H1 (cell line): ENCODE data around the gene DELE1. TPM values are rescaled to one million over a fixed set of nuclear protein-coding genes. Genes with fewer than 3 reads are reported as not detected.

ENCODE experiments used
- CTCF ChIA-PET: fragments of 300-600 bp; sonication (Branson Sonifier 250); formaldehyde crosslinking; loops from one replicate; lab custom pipeline; 2021; ENCODE audit not compliant: partially characterized antibody; lab: Charles Lee
- POLR2A ChIA-PET: fragments of 300-600 bp; sonication (Branson Sonifier 250); formaldehyde crosslinking; loops from one replicate; lab custom pipeline; 2021; ENCODE audit warnings: inconsistent platforms; ENCODE audit not compliant: partially characterized antibody; lab: Charles Lee
- DNase-seq, 2 experiments: peaks; one replicate each; pipeline versions ENCODE4 v3.0.0 to v3.0.0-alpha.2; 2010 to 2022; ENCODE audit warnings: low spot score in 2 of 2, low read depth in 1 of 2, mixed read lengths in 1 of 2
- FAIRE-seq: peaks from 2 replicates; lab custom pipeline; 2011; peaks lifted over from hg19 to GRCh38; lab: Jason Lieb, UNC
- H2AFZ ChIP-seq: 2 replicates; pipeline ENCODE4 v1.8.1; 2012; ENCODE audit warnings: low read length, inconsistent platforms
- H2AK5ac ChIP-seq: 2 replicates; pipeline ENCODE4 v1.6.1; 2013; ENCODE audit warnings: low read depth, low read length
- H2BK120ac ChIP-seq: replicated peaks from 2 replicates; pipeline ENCODE3; 2013; ENCODE audit warnings: low read depth, low read length, inconsistent platforms
- H2BK12ac ChIP-seq: 2 replicates; pipeline ENCODE4 v1.6.1; 2013; ENCODE audit warnings: low read depth, low read length
- H2BK15ac ChIP-seq: 2 replicates; pipeline ENCODE4 v1.6.1; 2013; ENCODE audit warnings: low read length
- H2BK20ac ChIP-seq: 2 replicates; pipeline ENCODE4 v1.6.1; 2013; ENCODE audit warnings: low read length
- H2BK5ac ChIP-seq: 2 replicates; pipeline ENCODE4 v1.6.1; 2013; ENCODE audit warnings: low read depth, low read length
- H3K14ac ChIP-seq: 2 replicates; pipeline ENCODE4 v1.6.1; 2013; ENCODE audit warnings: inconsistent platforms; ENCODE audit not compliant: insufficient read length
- H3K18ac ChIP-seq: 2 replicates; pipeline ENCODE4 v1.6.1; 2013; ENCODE audit warnings: low read length; ENCODE audit errors: extremely low read depth
- H3K23ac ChIP-seq: 2 replicates; pipeline ENCODE4 v1.6.1; 2013; ENCODE audit warnings: inconsistent platforms; ENCODE audit not compliant: insufficient read length
- H3K23me2 ChIP-seq: 2 replicates; pipeline ENCODE4 v1.6.1; 2013; ENCODE audit warnings: low read depth, low read length
- H3K27ac ChIP-seq: 2 replicates; pipeline ENCODE4 v1.6.1; 2011; ENCODE audit warnings: low read depth, low read length, inconsistent platforms
- H3K27me3 ChIP-seq, 4 experiments: replicated peaks in 1 of 4; 1 replicate in 1 of 4; 2 replicates in 3 of 4; pipeline versions ENCODE4 v1.6.1 to v1.8.1; 2011 to 2013; ENCODE audit warnings: low read length in 3 of 4, mild to moderate bottlenecking in 3 of 4, inconsistent platforms in 2 of 4, mixed read lengths in 2 of 4, moderate library complexity in 1 of 4; ENCODE audit not compliant: control insufficient read depth in 3 of 4, insufficient read depth in 3 of 4; ENCODE audit errors: extremely low read depth in 1 of 4
- H3K36me3 ChIP-seq, 4 experiments: 2 replicates each; pipeline versions ENCODE4 v1.6.1 to v1.8.1; 2011 to 2013; ENCODE audit warnings: mild to moderate bottlenecking in 4 of 4, low read length in 3 of 4, moderate library complexity in 2 of 4, control low read depth in 1 of 4, inconsistent platforms in 1 of 4; ENCODE audit not compliant: insufficient read depth in 4 of 4, control insufficient read depth in 2 of 4
- H3K4ac ChIP-seq: replicated peaks from 2 replicates; pipeline ENCODE3; 2013; ENCODE audit warnings: low read length, low read depth, mixed read lengths, inconsistent platforms; ENCODE audit not compliant: insufficient read length
- H3K4me1 ChIP-seq, 4 experiments: replicated peaks in 1 of 4; 1 replicate in 1 of 4; 2 replicates in 3 of 4; pipeline versions ENCODE4 v1.6.1 to v1.8.1; 2011 to 2013; ENCODE audit warnings: low read length in 3 of 4, inconsistent platforms in 2 of 4, mixed read lengths in 1 of 4; ENCODE audit not compliant: insufficient read depth in 4 of 4, control insufficient read depth in 3 of 4
- H3K4me2 ChIP-seq, 2 experiments: 2 replicates each; pipeline versions ENCODE4 v1.6.1 to v1.8.1; 2011 to 2013; ENCODE audit warnings: low read depth in 2 of 2, low read length in 2 of 2, control low read depth in 1 of 2, inconsistent platforms in 1 of 2, mild to moderate bottlenecking in 1 of 2; ENCODE audit not compliant: insufficient read depth in 1 of 2
- H3K4me3 ChIP-seq, 4 experiments: fragments of 200-600, 300-600 bp in 1 of 4; sonication (generic), shearing (Covaris generic), sonication (Bioruptor Twin) in 1 of 4; 2 replicates each; pipeline versions ENCODE4 v1.5.1 to v1.8.1; 2011 to 2016; ENCODE audit warnings: low read length in 4 of 4, low read depth in 3 of 4, control low read depth in 2 of 4, inconsistent platforms in 2 of 4, mild to moderate bottlenecking in 2 of 4, mixed read lengths in 1 of 4, moderate library complexity in 1 of 4; ENCODE audit not compliant: insufficient read depth in 2 of 4; ENCODE audit errors: extremely low read depth in 1 of 4
- H3K56ac ChIP-seq: replicated peaks from 2 replicates; pipeline ENCODE3; 2013; ENCODE audit warnings: low read depth, mild to moderate bottlenecking, mixed read lengths, low read length, inconsistent platforms; ENCODE audit not compliant: insufficient read length
- H3K79me1 ChIP-seq: 2 replicates; pipeline ENCODE4 v1.6.1; 2013; ENCODE audit warnings: low read depth, low read length, control low read depth
- H3K79me2 ChIP-seq, 2 experiments: 2 replicates each; pipeline versions ENCODE4 v1.6.1 to v1.8.1; 2012 to 2013; ENCODE audit warnings: low read length in 2 of 2, mild to moderate bottlenecking in 2 of 2, inconsistent platforms in 1 of 2; ENCODE audit not compliant: insufficient read depth in 2 of 2, control insufficient read depth in 1 of 2
- H3K9ac ChIP-seq, 4 experiments: replicated peaks in 1 of 4; 1 replicate in 1 of 4; 2 replicates in 3 of 4; pipeline versions ENCODE4 v1.6.1 to v1.8.1; 2011 to 2013; ENCODE audit warnings: low read depth in 3 of 4, low read length in 3 of 4, control low read depth in 2 of 4, mild to moderate bottlenecking in 2 of 4, moderate library complexity in 2 of 4, inconsistent platforms in 1 of 4; ENCODE audit errors: extremely low read depth in 1 of 4
- H3K9me3 ChIP-seq, 2 experiments: 2 replicates each; pipeline versions ENCODE4 v1.6.1 to v1.8.1; 2012 to 2013; ENCODE audit warnings: mild to moderate bottlenecking in 2 of 2, moderate library complexity in 2 of 2, control low read depth in 1 of 2, inconsistent platforms in 1 of 2, low read depth in 1 of 2, low read length in 1 of 2, mixed read lengths in 1 of 2; ENCODE audit not compliant: insufficient read depth in 2 of 2
- H4K20me1 ChIP-seq, 2 experiments: replicated peaks in 1 of 2; 2 replicates each; pipeline versions ENCODE3 to v1.8.1; 2011 to 2013; ENCODE audit warnings: inconsistent platforms in 2 of 2, low read length in 2 of 2, mild to moderate bottlenecking in 1 of 2; ENCODE audit not compliant: insufficient read depth in 2 of 2, control insufficient read depth in 1 of 2
- H4K5ac ChIP-seq: 2 replicates; pipeline ENCODE4 v1.6.1; 2013; ENCODE audit warnings: low read length, low read depth, mixed read lengths, inconsistent platforms; ENCODE audit not compliant: insufficient read length
- H4K8ac ChIP-seq: 2 replicates; pipeline ENCODE4 v1.8.0; 2013; ENCODE audit warnings: mild to moderate bottlenecking, moderate library complexity, low read length, inconsistent platforms; ENCODE audit not compliant: insufficient read depth; ENCODE audit errors: extremely low read depth
- H4K91ac ChIP-seq: replicated peaks from 2 replicates; pipeline ENCODE3; 2013; ENCODE audit warnings: low read length, mixed read lengths, inconsistent platforms; ENCODE audit not compliant: insufficient read length
- RAD21 ChIP-seq, 2 experiments: IDR thresholded peaks in 1 of 2; conservative IDR thresholded peaks in 1 of 2; 2 replicates each; pipeline ENCODE4 v1.6.1; 2011; ENCODE audit warnings: low read depth in 2 of 2, low read length in 2 of 2, improper control_type of control experiment in 1 of 2, inconsistent platforms in 1 of 2, mild to moderate bottlenecking in 1 of 2, moderate library complexity in 1 of 2
- SAP30 ChIP-seq: fragments of 300-600 bp; sonication (generic); IDR thresholded peaks from 2 replicates; pipeline ENCODE4 v1.7.1; 2012; ENCODE audit warnings: low read length, moderate library complexity, mild to moderate bottlenecking, inconsistent platforms; ENCODE audit not compliant: insufficient read depth, insufficient replicate concordance
- SP1 ChIP-seq: IDR thresholded peaks from 2 replicates; pipeline ENCODE4 v1.6.1; 2011; ENCODE audit warnings: low read depth, low read length
- SP2 ChIP-seq: IDR thresholded peaks from 2 replicates; pipeline ENCODE4 v1.6.1; 2012; ENCODE audit warnings: mild to moderate bottlenecking, low read length, inconsistent platforms
- SRF ChIP-seq: IDR thresholded peaks from 2 replicates; pipeline ENCODE4 v1.6.1; 2011; ENCODE audit warnings: mild to moderate bottlenecking, low read depth, low read length, moderate library complexity
- TBP ChIP-seq: IDR thresholded peaks from 2 replicates; pipeline ENCODE4 v1.6.1; 2011; ENCODE audit warnings: low read depth, low read length, improper control_type of control experiment
- WGBS, 2 experiments: shearing (Covaris generic) in 1 of 2; methylation state at CpG; one replicate each; pipeline versions ENCODE4 v1.1.6 to v1.1.7; 2013 to 2015; ENCODE audit warnings: low lambda C conversion rate in 2 of 2, mixed read lengths in 2 of 2, inconsistent platforms in 1 of 2, low coverage in 1 of 2, missing lambda C conversion rate in 1 of 2; ENCODE audit not compliant: insufficient replicate concordance in 2 of 2, insufficient coverage in 1 of 2, insufficient read length in 1 of 2; ENCODE audit errors: extremely low coverage in 1 of 2, missing lambda C conversion rate in 1 of 2; 5-methylcytosine and 5-hydroxymethylcytosine counted together
- polyA plus RNA-seq, 7 experiments: library from polyadenylated mRNA; depleted of rRNA in 3 of 7; stranded (reverse) in 5 of 7; unstranded in 2 of 7; fragments of >200 nt in 5 of 7; fragments of 200-250 nt in 2 of 7; gene quantifications; 1 replicate in 5 of 7; 2 replicates in 1 of 7; 4 replicates in 1 of 7; pipeline versions ENCODE4 v1.2.1 to v1.2.3, GENCODE V29; 2011 to 2013; ENCODE audit warnings: missing spikeins in 2 of 7, mixed read lengths in 2 of 7
- total RNA-seq: library from RNA; stranded (reverse); fragmentation: NEBNext Ultra II Directional; extraction: Animal tissue kit (Norgen Biotek cat#: 25700); gene quantifications from 2 replicates; pipeline ENCODE4 v1.2.1, GENCODE V29; 2021
- TF ChIP-seq, protein P1 (sequence below): IDR thresholded peaks from 2 replicates; pipeline ENCODE4 v1.6.1; 2012; ENCODE audit warnings: inconsistent platforms

DELE1 gene
- total and polyA plus RNA-seq, 2 of the 8 experiments (the other 6 are each of a cell fraction or from before 2014, with no cell fraction given) = 61.4 to 114 TPM

DNA sequence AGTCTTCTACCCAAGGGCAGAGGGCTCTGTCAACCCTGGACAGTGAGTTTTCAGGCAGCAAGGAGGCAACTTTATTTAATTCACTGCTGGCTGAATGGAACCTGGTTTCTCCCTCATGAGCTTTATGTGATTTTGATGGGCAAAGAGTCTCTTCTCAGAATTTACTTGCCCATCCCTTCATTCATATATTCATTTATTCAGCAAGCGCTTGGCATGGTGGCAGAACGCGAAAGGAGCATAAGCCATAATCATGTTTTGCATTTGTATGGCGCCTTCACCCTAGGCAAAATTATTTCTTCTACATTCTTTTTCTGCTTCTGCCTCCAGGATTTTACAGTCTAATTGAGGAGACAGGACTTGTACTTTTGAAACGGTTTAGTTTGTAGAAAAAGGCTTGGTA lies 8.0 kb downstream of the DELE1 start:
- Histone ChIP-seq H2AFZ (no peak overlapping the region), H3K4me1 (no peaks in the 10 kb centered on the region), H3K36me3 (peaks cover 31 to 84% (median 75%) of the 10 kb centered on the region in 4 experiments), H2BK20ac (no peak overlapping the region), H3K27ac (no peak overlapping the region), H3K4ac (no peak overlapping the region), H3K18ac (no peak overlapping the region), H3K23me2 (no peaks in the 10 kb centered on the region), H2BK5ac (no peak overlapping the region), H3K9ac (no peak overlapping the region), H3K79me2 (no peaks in the 10 kb centered on the region), H3K4me3 (no peak overlapping the region), H3K14ac (no peak overlapping the region), H3K27me3 (no peaks in the 10 kb centered on the region), H3K4me2 (no peak overlapping the region), H2AK5ac (no peak overlapping the region), H4K91ac (no peak overlapping the region), H4K5ac (no peak overlapping the region), H4K20me1 (peaks cover 0 to 3% of the 10 kb centered on the region in 2 experiments), H2BK120ac (no peak overlapping the region), H2BK12ac (no peak overlapping the region), H2BK15ac (no peak overlapping the region), H3K56ac (no peak overlapping the region), H4K8ac (no peak overlapping the region), H3K79me1 (no peaks in the 10 kb centered on the region; the same call in 1 of the 2 replicates), H3K9me3 (no peaks in the 10 kb centered on the region), H3K23ac (no peak overlapping the region)
- WGBS, 2 experiments = 95% methylated on average over 5 of the region's 5 CpGs; no CpG with 5 or more reads in 1 of the 2 experiments
- ChIA-PET POLR2A (interaction anchor here (1.1 to 4.7 kb wide), 3 partner anchors 9 to 14 kb away, joined by 3 to 32 read pairs (median 3); no protein-coding TSS in a partner anchor), CTCF (interaction anchor here (0.8 to 20.8 kb wide), 5 partner anchors 8 to 239 kb away, joined by 3 to 324 read pairs (median 4); partner anchors contain the start of genes DELE1 and PCDH12)
- FAIRE-seq (no peak), DNase-seq (no peak)
- TF ChIP-seq RAD21 (IDR thresholded peaks at IDR 0.05 in 1 of 2, conservative IDR thresholded peaks at IDR 0.05 in 1 of 2; ENCODE audit: low read depth in 2 of 2, low read length in 2 of 2) = no peak
- no peak for TF ChIP-seq SP2
- TF ChIP-seq, protein P1, sequence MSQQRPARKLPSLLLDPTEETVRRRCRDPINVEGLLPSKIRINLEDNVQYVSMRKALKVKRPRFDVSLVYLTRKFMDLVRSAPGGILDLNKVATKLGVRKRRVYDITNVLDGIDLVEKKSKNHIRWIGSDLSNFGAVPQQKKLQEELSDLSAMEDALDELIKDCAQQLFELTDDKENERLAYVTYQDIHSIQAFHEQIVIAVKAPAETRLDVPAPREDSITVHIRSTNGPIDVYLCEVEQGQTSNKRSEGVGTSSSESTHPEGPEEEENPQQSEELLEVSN = no peak
- TF ChIP-seq SP1 = no peak
- no peak for TF ChIP-seq SRF
- TF ChIP-seq SAP30 = no peak
- TF ChIP-seq TBP = no peak
